Caco-2 (cell line): Measurements from ENCODE around the gene ACAT2. TPM values are rescaled to one million over a fixed set of nuclear protein-coding genes. Genes with fewer than 3 reads are reported as not detected.

Source experiments
- BruUV-seq: library from RNA; stranded (reverse); fragments of 400-500 nt; replicated peaks from 2 replicates; lab custom pipeline; 2021; lab: Mats Ljungman, UMichigan
- CTCF ChIA-PET: fragments of 300-600 bp; sonication (Branson Sonifier 250); formaldehyde crosslinking; loops from one replicate; lab custom pipeline; 2022; ENCODE audit warnings: antibody characterized with exemption; lab: Charles Lee
- POLR2A ChIA-PET: fragments of 300-600 bp; sonication (Branson Sonifier 250); formaldehyde crosslinking; loops from one replicate; lab custom pipeline; 2022; ENCODE audit warnings: antibody characterized with exemption; lab: Charles Lee
- DNase-seq, 2 experiments: peaks; one replicate each; pipeline versions ENCODE4 v3.0.0 to v3.0.0-alpha.2; 2020 to 2022
- H3K27me3 ChIP-seq: replicated peaks from 2 replicates; pipeline ENCODE4 v1.6.0; 2011; ENCODE audit warnings: low read length; ENCODE audit not compliant: control insufficient read depth, insufficient read depth
- H3K36me3 ChIP-seq: 2 replicates; pipeline ENCODE4 v1.5.1; 2011; ENCODE audit warnings: low read length; ENCODE audit not compliant: control insufficient read depth, insufficient read depth
- H3K4me1 ChIP-seq: fragments of 250-450 bp; sonication (Bioruptor Pico); 2 replicates; pipeline ENCODE4 v1.5.1; 2020; ENCODE audit warnings: mild to moderate bottlenecking
- H3K4me3 ChIP-seq: 2 replicates; pipeline ENCODE4 v1.5.1; 2011; ENCODE audit warnings: low read depth, mild to moderate bottlenecking, control low read depth, low read length
- H3K9me3 ChIP-seq: fragments of 250-450 bp; sonication (Bioruptor Pico); 2 replicates; pipeline ENCODE4 v1.5.1; 2020; ENCODE audit warnings: mild to moderate bottlenecking, moderate library complexity
- H3K27ac Mint-ChIP-seq: one replicate; pipeline ENCODE4 v1.8.0; 2022; ENCODE audit warnings: mixed read lengths; ENCODE audit not compliant: unreplicated experiment
- H3K27me3 Mint-ChIP-seq: one replicate; pipeline ENCODE4 v1.8.0; 2022; ENCODE audit warnings: mixed read lengths; ENCODE audit not compliant: insufficient read depth, unreplicated experiment
- H3K36me3 Mint-ChIP-seq: one replicate; pipeline ENCODE4 v1.8.0; 2022; ENCODE audit warnings: mild to moderate bottlenecking, mixed read lengths; ENCODE audit not compliant: insufficient read depth, unreplicated experiment
- H3K4me1 Mint-ChIP-seq: one replicate; pipeline ENCODE4 v1.8.0; 2022; ENCODE audit warnings: low read depth, mixed read lengths; ENCODE audit not compliant: unreplicated experiment
- H3K4me3 Mint-ChIP-seq: one replicate; pipeline ENCODE4 v1.8.0; 2022; ENCODE audit warnings: mild to moderate bottlenecking, moderate library complexity, mixed read lengths; ENCODE audit not compliant: unreplicated experiment
- H3K9me3 Mint-ChIP-seq: one replicate; pipeline ENCODE4 v1.8.0; 2022; ENCODE audit warnings: mixed read lengths; ENCODE audit not compliant: unreplicated experiment
- intact Hi-C: fragments of 100-400 bp; cut with micrococcal nuclease; formaldehyde crosslinking; loops from one replicate; pipeline ENCODE4 v1.10.0; 2022; ENCODE audit not compliant: unreplicated experiment
- total RNA-seq: library from RNA; stranded (reverse); gene quantifications from 2 replicates; pipeline ENCODE4 v1.2.3, GENCODE V29; 2022
- TF ChIP-seq, protein P1 (sequence below), 2 experiments: fragments of 200-600 bp in 1 of 2; IDR thresholded peaks; 1 replicate in 1 of 2; 2 replicates in 1 of 2; pipeline versions ENCODE4 v1.5.1 to v1.8.0; 2011 to 2022; ENCODE audit warnings: antibody characterized with exemption in 1 of 2, control low read depth in 1 of 2, inconsistent platforms in 1 of 2, low read depth in 1 of 2, low read length in 1 of 2, mild to moderate bottlenecking in 1 of 2, moderate library complexity in 1 of 2; ENCODE audit not compliant: insufficient read depth in 1 of 2, severe bottlenecking in 1 of 2, unreplicated experiment in 1 of 2

The ACAT2 gene
- total RNA-seq, 1 experiment from 2014 or later, result 131 TPM

GRCh38 chr6:159716247-159717096, 45.4 kb upstream of the ACAT2 start:
- Histone ChIP-seq H3K4me3 (no peak overlapping the region), H3K36me3 (no peaks in the 10 kb centered on the region), H3K9me3 (no peaks in the 10 kb centered on the region), H3K4me1 (no peaks in the 10 kb centered on the region), H3K27me3 (no peaks in the 10 kb centered on the region)
- Mint-ChIP-seq H3K9me3 (no peaks in the 10 kb centered on the region), H3K27ac (no peak overlapping the region), H3K27me3 (no peaks in the 10 kb centered on the region), H3K4me3 (no peak overlapping the region), H3K4me1 (no peaks in the 10 kb centered on the region), H3K36me3 (peaks cover 9% of the 10 kb centered on the region)
- no peak for DNase-seq
- TF ChIP-seq, protein P1, sequence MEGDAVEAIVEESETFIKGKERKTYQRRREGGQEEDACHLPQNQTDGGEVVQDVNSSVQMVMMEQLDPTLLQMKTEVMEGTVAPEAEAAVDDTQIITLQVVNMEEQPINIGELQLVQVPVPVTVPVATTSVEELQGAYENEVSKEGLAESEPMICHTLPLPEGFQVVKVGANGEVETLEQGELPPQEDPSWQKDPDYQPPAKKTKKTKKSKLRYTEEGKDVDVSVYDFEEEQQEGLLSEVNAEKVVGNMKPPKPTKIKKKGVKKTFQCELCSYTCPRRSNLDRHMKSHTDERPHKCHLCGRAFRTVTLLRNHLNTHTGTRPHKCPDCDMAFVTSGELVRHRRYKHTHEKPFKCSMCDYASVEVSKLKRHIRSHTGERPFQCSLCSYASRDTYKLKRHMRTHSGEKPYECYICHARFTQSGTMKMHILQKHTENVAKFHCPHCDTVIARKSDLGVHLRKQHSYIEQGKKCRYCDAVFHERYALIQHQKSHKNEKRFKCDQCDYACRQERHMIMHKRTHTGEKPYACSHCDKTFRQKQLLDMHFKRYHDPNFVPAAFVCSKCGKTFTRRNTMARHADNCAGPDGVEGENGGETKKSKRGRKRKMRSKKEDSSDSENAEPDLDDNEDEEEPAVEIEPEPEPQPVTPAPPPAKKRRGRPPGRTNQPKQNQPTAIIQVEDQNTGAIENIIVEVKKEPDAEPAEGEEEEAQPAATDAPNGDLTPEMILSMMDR (IDR thresholded peaks at IDR 0.05; ENCODE audit: insufficient read depth in 1 of 2, low read depth in 1 of 2, low read length in 1 of 2, severe bottlenecking in 1 of 2, unreplicated experiment in 1 of 2), result no peak
- BruUV-seq, result no TSS peak
- CTCF ChIA-PET, result no interaction called here
- intact Hi-C loops, result no loop called here
- POLR2A ChIA-PET, result no interaction called here

DNA sequence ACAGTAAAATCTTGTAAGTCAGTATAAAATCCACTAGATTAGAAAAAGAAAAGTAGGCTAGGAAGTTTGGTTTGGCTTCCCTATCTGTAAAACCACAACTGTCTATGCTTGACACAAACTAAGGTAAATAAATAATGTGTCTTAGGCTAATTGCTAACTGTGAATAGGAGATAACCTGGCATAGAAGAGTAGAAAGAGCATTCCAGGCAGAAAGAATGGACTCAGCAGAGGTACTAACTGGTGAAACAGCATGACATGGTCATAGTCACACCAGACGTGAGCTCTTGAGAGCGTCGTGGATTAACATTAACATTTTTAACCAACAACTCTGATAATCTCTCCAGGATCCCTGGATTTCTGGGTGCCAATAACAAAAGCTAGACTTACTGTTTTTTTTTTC, 43.2 kb upstream of the ACAT2 start:
- DNase-seq, result no peak
- Histone ChIP-seq H3K36me3 (no peaks in the 10 kb centered on the region), H3K4me3 (no peak overlapping the region), H3K4me1 (no peaks in the 10 kb centered on the region), H3K9me3 (no peaks in the 10 kb centered on the region), H3K27me3 (no peaks in the 10 kb centered on the region)
- Mint-ChIP-seq H3K4me3 (no peak overlapping the region), H3K27me3 (no peaks in the 10 kb centered on the region), H3K27ac (no peak overlapping the region), H3K9me3 (no peaks in the 10 kb centered on the region), H3K4me1 (peaks cover 6% of the 10 kb centered on the region), H3K36me3 (peaks cover 9% of the 10 kb centered on the region)
- TF ChIP-seq, protein P1 (IDR thresholded peaks at IDR 0.05; ENCODE audit: insufficient read depth in 1 of 2, low read depth in 1 of 2, low read length in 1 of 2, severe bottlenecking in 1 of 2, unreplicated experiment in 1 of 2), result no peak
- intact Hi-C loops, result no loop called here
- POLR2A ChIA-PET, result no interaction called here
- no TSS peak for BruUV-seq
- CTCF ChIA-PET, result no interaction called here

DNA sequence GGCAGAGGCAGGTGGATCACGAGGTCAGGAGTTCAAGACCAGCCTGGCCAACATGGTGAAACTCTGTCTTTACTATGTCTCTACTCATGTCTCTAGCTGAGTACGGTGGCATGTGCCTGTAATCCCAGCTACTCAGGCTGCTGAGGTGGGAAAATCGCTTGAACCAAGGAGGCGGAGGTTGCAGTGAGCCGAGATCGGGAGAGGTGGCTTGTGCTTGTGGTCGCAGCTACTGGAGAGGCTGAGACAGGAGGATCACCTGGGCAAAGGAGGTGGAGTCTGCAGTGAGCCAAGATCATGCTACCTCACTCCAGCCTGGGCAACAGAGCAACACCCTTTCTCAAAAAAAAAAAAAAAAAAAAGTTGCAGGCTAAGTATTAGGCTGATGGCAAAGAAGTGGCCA, 42.6 kb upstream of the ACAT2 start:
- H3K4me3 Mint-ChIP-seq, result no peak overlapping the region
- ChIA-PET CTCF (no interaction called here), POLR2A (no interaction called here)
- H3K9me3 Mint-ChIP-seq, result no peaks in the 10 kb centered on the region
- H3K4me1 Mint-ChIP-seq, result peaks cover 6% of the 10 kb centered on the region
- Histone ChIP-seq H3K36me3 (no peaks in the 10 kb centered on the region), H3K27me3 (no peaks in the 10 kb centered on the region), H3K9me3 (no peaks in the 10 kb centered on the region), H3K4me3 (no peak overlapping the region), H3K4me1 (no peaks in the 10 kb centered on the region)
- H3K27me3 Mint-ChIP-seq, result no peaks in the 10 kb centered on the region
- TF ChIP-seq, protein P1 (IDR thresholded peaks at IDR 0.05; ENCODE audit: insufficient read depth in 1 of 2, low read depth in 1 of 2, low read length in 1 of 2, severe bottlenecking in 1 of 2, unreplicated experiment in 1 of 2), result no peak
- no TSS peak for BruUV-seq
- no peak for DNase-seq
- no peak overlapping the region for H3K27ac Mint-ChIP-seq
- intact Hi-C loops, result no loop called here
- peaks cover 9% of the 10 kb centered on the region for H3K36me3 Mint-ChIP-seq
